Right lobe of liver (tissue), 6 donors: Measurements from ENCODE around the gene TSPAN32. TPM values are rescaled to one million over a fixed set of nuclear protein-coding genes. Genes with fewer than 3 reads are reported as not detected.

Experiments
- ATAC-seq, 4 donors: fragments of 200-7000 bp; cut with Tn5 transposase; one replicate each; pipeline ENCODE4 v1.9.1; 2020; ENCODE audit warnings: mild to moderate bottlenecking in 4 of 4, moderate library complexity in 4 of 4
- DNase-seq, 3 donors: peaks; one replicate each; pipeline ENCODE4 v3.0.0-alpha.2; 2020
- H3K27ac ChIP-seq, 3 donors: fragments of 200-600 bp; one replicate each; pipeline ENCODE4 v1.8.0; 2022
- H3K27me3 ChIP-seq, 2 donors: fragments of 200-600 bp; one replicate each; pipeline ENCODE4 v1.8.0; 2022
- H3K36me3 ChIP-seq, 4 donors: fragments of 200-600 bp; sonication (generic) in 1 of 4; one replicate each; pipeline versions ENCODE4 v1.5.1 to v1.8.0; 2017 to 2022; ENCODE audit warnings: control low read depth in 1 of 4
- H3K4me1 ChIP-seq, 4 donors: fragments of 200-600 bp; sonication (generic) in 1 of 4; one replicate each; pipeline versions ENCODE4 v1.5.1 to v1.8.0; 2017 to 2022; ENCODE audit warnings: control low read depth in 1 of 4
- H3K4me3 ChIP-seq, 3 donors: fragments of 200-600 bp; one replicate each; pipeline ENCODE4 v1.8.0; 2022
- H3K9me3 ChIP-seq, 4 donors: fragments of 200-600 bp; sonication (generic) in 1 of 4; one replicate each; pipeline versions ENCODE4 v1.5.1 to v1.8.0; 2017 to 2022; ENCODE audit warnings: control low read depth in 1 of 4
- CTCF ChIP-seq, 4 donors: fragments of 200-600 bp in 3 of 4; fragments of 450-650 bp in 1 of 4; IDR thresholded peaks; one replicate each; pipeline versions ENCODE4 v1.5.1 to v1.8.0; 2016 to 2022; ENCODE audit warnings: antibody characterized with exemption in 4 of 4, mild to moderate bottlenecking in 2 of 4
- POLR2A ChIP-seq: fragments of 450-650 bp; IDR thresholded peaks from one replicate; pipeline ENCODE4 v1.6.1; 2017; ENCODE audit warnings: antibody characterized with exemption, mild to moderate bottlenecking
- WGBS: methylation state at CpG from one replicate; pipeline ENCODE4 v1.1.6; 2018; ENCODE audit warnings: low coverage, low lambda C conversion rate; ENCODE audit not compliant: insufficient coverage; ENCODE audit errors: missing lambda C conversion rate; 5-methylcytosine and 5-hydroxymethylcytosine counted together
- intact Hi-C, 2 donors: fragments of 100-400 bp; cut with DNase I; formaldehyde crosslinking; loops; one replicate each; pipeline versions ENCODE4 v1.11.2 to v1.14.1; 2022
- total RNA-seq, 6 experiments: library from RNA; depleted of rRNA in 2 of 6; stranded (reverse); fragments of >200 nt in 2 of 6; fragmentation: NEBNext Ultra II Directional in 3 of 6; extraction: Animal tissue kit (Norgen Biotek cat#: 25700) in 3 of 6; gene quantifications; one replicate each; pipeline versions ENCODE4 v1.1.0 to v1.2.4, GENCODE V29; 2016 to 2023
- donor health status: DM: no; HTN: yes; CAD: no.
- donor health status: DM: no; HTN: no; CAD: no.
- donor health status: DM: no; HTN: no; CAD: no.
- donor health status: DM: no; HTN: yes; CAD: no.
- donor health status: DM: no; HTN: yes; CAD: no.

The TSPAN32 gene
- total RNA-seq, 6 experiments from 2014 or later = 0.24 to 1.2 (median 0.63) TPM; not detected in 2

DNA sequence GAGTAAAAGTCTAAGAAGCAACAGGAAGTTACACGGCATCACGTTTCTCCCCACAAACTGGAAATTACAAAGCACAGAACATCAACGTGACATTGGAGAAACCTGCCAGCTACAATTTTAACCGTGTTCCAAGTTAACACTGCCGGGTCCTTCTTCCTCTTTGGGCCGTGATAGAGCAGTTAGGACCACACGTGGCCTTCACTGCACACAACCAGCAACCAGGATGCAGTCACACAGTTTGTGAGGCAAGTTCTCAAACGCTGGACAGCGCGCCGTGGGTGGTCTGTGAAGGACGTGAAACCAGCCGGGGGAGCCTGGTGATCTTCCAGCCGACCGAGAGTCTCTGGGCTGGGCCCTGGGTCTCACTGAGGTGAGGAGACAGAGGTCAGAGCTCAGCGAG, 14.7 kb upstream of the TSPAN32 start:
- intact Hi-C loops = no loop called here
- 19% methylated on average over 10 of the region's 16 CpGs for WGBS
- H3K27me3 ChIP-seq = no peaks in the 10 kb centered on the region
- H3K36me3 ChIP-seq = no peaks in the 10 kb centered on the region
- peak in 2 of 3 donors; percentile 37 to 42 for DNase-seq
- TF ChIP-seq POLR2A = no peak
- TF ChIP-seq CTCF (IDR thresholded peaks at IDR 0.05) = no peak
- H3K9me3 ChIP-seq = no peaks in the 10 kb centered on the region
- ATAC-seq = no peak
- H3K4me3 ChIP-seq = no peak overlapping the region
- no peak overlapping the region for H3K27ac ChIP-seq
- no peaks in the 10 kb centered on the region for H3K4me1 ChIP-seq

DNA sequence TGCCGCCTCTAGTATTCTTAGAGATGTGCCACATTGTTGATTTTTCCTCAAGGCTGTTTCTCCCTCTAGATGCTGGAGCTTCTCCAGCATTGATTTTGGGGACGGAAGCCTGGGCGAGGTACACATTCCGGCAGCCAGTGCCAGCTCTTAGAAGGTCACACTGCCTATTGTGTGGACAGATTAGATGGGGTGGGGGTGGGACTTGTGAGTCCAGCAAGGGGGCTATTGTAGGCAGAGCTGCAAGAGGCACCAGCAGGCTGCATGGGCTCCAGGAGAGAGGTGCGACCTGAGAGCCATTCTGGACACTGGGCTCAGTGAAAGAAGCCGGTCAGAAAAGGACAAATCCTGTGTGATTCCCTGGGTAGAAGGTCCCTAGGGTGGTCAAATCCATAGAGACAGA, 12.5 kb upstream of the TSPAN32 start:
- ATAC-seq = peak; percentile 44 to 62 (median 50)
- peak in 1 of 3 donors; percentile 48 for DNase-seq
- Histone ChIP-seq H3K27ac (no peak overlapping the region), H3K9me3 (no peaks in the 10 kb centered on the region), H3K4me1 (no peaks in the 10 kb centered on the region), H3K36me3 (no peaks in the 10 kb centered on the region), H3K27me3 (no peaks in the 10 kb centered on the region), H3K4me3 (no peak overlapping the region)
- 49% methylated on average over 3 of the region's 6 CpGs for WGBS
- intact Hi-C loops = no loop called here
- no peak for TF ChIP-seq POLR2A
- no peak for TF ChIP-seq CTCF (IDR thresholded peaks at IDR 0.05)

- no peak for ATAC-seq
- DNase-seq = peak in 1 of 3 donors; percentile 28
- Histone ChIP-seq H3K27me3 (no peaks in the 10 kb centered on the region), H3K9me3 (no peaks in the 10 kb centered on the region), H3K4me3 (no peak overlapping the region), H3K4me1 (no peaks in the 10 kb centered on the region), H3K36me3 (no peaks in the 10 kb centered on the region), H3K27ac (no peak overlapping the region)
- intact Hi-C loops = no loop called here
- 67% methylated on average over 7 of the region's 10 CpGs for WGBS
- no peak for TF ChIP-seq POLR2A
- no peak for TF ChIP-seq CTCF (IDR thresholded peaks at IDR 0.05)
Measured at GRCh38 chr11:2289859-2290258, 12.0 kb upstream of the TSPAN32 start.

DNA sequence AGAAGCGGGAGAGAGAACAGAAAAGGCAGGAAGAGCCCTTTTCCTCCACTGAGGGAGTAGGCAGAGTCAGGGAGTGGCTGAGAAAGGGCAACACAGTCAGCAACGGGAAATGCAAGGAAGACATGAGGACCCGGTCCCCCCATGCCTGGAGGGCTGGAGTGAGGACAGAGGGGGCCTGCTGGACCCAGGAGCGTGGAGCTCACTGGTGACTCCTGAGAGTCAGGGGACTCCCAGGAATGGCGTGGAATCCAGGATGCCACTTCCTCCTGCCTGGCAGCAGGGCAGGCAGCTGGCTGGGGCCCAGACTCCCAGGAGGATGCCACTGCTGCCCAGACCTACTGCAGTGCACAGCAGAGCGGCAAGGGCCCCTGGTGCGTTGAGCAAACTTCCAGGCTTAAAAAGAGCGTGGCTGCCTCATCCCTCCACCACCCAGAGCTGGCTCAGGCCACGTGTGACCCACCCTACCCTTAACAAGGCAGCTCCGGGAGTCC, 11.4 kb upstream of the TSPAN32 start:
- Histone ChIP-seq H3K4me1 (no peaks in the 10 kb centered on the region), H3K36me3 (no peaks in the 10 kb centered on the region), H3K27me3 (no peaks in the 10 kb centered on the region), H3K4me3 (no peak overlapping the region), H3K27ac (no peak overlapping the region), H3K9me3 (no peaks in the 10 kb centered on the region)
- TF ChIP-seq POLR2A (no peak), CTCF (IDR thresholded peaks at IDR 0.05) (no peak)
- intact Hi-C loops = no loop called here
- peak in 2 of 3 donors; percentile 33 to 38 for DNase-seq
- WGBS = 63% methylated on average over 1 of the region's 10 CpGs
- ATAC-seq = peak in 3 of 4 donors; percentile 16 to 48 (median 37)

DNA sequence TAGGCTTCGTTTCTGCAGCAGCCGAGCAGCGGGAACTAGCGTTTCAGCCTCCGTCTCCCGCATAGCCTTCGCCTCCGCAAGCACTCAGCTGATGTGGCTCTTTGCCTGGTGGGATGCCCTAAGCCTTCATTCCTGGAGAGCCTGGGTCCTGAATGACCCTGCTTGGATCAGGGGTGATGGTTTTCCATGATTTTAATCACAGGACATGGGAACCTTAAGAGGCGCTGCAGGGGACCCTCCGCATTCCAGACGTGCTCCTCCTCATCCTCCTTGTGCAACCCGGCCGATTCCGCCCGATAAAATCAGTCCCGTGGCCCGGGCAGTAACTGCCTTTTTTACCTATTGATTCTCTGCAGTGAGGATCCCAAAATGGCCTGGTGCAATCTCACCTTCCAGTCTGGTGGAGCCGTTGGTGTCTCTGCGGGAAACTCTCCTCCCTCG, 8.3 kb upstream of the TSPAN32 start:
- Histone ChIP-seq H3K27me3 (no peaks in the 10 kb centered on the region), H3K4me1 (no peaks in the 10 kb centered on the region), H3K36me3 (no peaks in the 10 kb centered on the region), H3K27ac (no peak overlapping the region), H3K4me3 (no peak overlapping the region), H3K9me3 (no peaks in the 10 kb centered on the region)
- no peak for ATAC-seq
- 82% methylated on average over 20 of the region's 20 CpGs for WGBS
- intact Hi-C loops = no loop called here
- peak in 2 of 3 donors; percentile 28 to 37 for DNase-seq
- no peak for TF ChIP-seq POLR2A
- TF ChIP-seq CTCF (IDR thresholded peaks at IDR 0.05) = no peak
